ENCODE results near the gene ALOXE3. TPM values are rescaled to one million over a fixed set of nuclear protein-coding genes. Genes with fewer than 3 reads are reported as not detected.
"Not testable (repeated sequence)": the region's sequence is repeated elsewhere in the genome, so short reads cannot be mapped to it uniquely, and the experiment has no call there.

The ALOXE3 gene
- total RNA-seq, 1 donor from 2014 or later = not detected

DNA sequence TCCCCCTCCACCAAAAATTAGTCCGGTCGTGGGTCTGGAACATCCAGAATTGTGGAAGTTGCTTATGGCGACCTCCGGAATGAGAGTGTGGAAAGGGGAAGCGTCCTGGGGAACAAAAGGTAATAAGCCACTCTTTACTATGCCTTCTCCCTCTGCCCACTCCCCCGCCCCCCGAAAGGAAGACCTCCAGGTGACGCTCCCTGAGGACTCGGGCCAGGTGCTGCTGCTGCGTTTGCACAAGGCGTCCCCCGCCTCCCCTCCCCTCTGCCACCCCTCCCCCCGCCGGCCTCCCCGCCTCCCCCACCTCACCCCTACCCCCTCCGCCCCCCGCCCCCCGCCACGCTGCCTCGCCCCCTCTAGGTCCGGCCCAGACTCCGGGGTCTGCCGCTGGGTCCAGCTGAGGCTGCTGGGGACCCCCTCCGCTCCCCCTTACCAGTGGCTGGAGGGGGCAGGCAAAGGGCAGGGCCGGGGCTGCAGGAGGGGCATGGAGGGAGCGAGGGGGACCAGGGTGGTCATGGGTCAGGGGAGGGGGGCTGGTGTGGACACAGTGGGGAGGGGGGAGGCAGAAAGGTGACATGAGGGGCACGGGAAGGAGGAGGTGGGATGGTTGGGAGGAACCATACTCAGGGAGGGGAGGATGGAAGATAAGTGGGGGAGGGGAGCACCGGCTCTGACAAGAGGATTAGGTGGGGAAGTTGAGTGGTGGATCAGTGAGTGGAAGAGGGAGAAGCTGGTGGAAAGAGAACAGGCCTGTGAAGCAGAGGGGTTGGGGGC lies 54.4 kb downstream of the ALOXE3 start:
- intact Hi-C loops (cut with micrococcal nuclease) = no loop called here
- DNase-seq (no peak), ATAC-seq (no peak)

DNA sequence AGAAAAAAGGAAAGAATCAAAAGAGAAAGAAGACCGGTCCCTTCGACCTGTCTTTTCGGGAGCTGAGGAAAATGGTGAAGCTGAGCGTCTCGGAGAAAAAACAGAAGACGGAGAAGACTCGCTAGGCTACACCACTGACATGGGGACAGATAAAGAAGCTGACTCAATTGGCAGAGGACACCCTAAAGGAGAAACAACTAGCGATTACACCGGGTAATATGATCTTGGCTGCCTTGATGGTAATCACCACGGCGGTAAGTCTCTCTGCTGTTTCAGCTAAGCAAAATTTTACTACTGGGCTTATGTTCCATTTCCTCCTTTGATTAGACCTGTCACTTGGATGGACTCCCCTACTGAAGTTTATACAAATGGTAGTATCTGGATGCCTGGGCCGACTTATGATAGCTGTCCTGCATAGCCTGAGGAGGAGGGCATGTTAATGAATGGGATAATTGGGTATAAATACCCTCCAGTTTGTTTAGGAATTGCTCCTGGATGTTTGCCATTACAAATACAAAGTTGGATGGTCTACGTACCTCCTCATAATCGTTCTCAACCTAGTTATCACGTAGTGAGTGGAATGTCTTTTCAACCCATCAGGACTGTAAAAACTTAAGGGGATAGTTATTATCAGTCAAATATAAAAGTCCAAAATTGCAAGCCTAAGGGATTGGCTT lies 55.4 kb downstream of the ALOXE3 start:
- no peak for DNase-seq
- intact Hi-C loops (cut with micrococcal nuclease) = no loop called here
- no peak for ATAC-seq

DNA sequence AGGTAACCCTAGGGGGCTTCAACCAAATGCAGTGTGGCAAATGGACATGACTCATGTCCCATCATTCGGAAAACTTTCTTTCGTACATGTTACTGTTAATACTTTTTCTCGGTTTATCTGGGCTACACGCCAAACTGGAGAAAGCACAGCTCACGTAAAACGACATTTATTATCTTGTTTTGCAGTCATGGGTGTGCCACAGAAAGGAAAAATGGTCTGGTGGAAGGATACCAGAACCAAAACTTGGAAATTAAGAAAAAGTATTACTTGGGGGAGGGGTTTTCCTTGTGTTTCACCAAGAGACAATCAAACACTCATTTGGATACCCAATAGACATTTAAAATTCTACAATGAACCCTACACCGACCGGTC lies 55.9 kb downstream of the ALOXE3 start:
- DNase-seq = no peak
- intact Hi-C loops (cut with micrococcal nuclease) = no loop called here
- ATAC-seq = no peak

DNA sequence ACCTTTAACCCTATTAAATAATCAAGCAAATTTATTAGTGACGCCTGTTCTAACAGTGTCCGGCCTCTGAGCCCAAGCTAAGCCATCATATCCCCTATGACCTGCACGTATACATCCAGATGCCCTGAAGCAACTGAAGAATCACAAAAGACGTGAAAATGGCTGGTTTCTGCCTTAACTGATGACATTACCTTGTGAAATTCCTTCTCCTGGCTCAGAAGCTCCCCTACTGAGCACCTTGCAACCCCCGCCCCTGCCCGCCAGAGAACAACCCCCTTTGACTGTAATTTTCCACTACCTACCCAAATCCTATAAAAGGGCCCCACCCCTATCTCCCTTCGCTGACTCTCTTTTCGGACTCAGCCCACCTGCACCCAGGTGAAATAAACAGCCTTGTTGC lies 56.5 kb downstream of the ALOXE3 start:
- ATAC-seq; DNase-seq; intact Hi-C loops (cut with micrococcal nuclease): not testable (repeated sequence)

DNA sequence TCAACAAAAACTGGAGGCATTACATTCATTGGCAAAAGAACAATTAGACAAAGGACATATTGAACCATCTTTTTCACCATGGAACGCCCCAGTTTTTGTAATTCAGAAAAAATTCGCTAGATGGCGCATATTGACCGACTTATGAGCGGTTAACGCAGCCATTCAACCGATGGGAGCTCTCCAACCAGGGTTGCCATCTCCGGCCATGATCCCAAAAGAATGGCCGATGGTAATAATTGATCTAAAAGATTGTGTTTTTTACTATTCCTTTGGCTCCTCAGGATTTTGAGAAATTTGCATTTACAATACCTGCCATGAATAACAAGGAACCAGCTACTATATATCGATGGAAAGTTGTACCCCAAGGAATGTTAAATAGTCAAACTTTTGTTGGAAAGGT lies 58.0 kb downstream of the ALOXE3 start:
- ATAC-seq (peak; percentile 64), DNase-seq (no peak)
- intact Hi-C loops (cut with micrococcal nuclease) = no loop called here

DNA sequence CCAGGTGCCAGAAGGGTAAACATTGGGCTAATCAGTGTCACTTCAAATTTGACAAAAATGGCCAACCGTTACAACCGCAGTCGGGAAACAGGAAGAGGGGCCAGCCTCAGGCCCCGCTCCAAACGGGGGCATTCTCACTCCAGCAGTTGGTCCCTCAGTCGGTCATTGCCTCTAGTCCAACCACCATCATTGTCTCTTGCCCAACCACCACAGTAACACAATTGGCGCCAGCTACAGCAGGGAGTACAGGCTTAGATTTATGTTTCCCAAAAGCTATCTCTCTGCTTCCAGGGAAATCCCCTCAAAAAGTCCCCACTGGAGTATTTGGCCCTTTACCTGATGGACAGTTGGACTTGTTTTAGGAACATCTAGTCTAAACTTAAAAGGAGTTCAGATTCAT lies 59.2 kb downstream of the ALOXE3 start:
- ATAC-seq (no peak), DNase-seq (no peak)
- intact Hi-C loops (cut with micrococcal nuclease) = loop anchor here (10.0 kb wide), 1 partner anchor 74 kb away; no protein-coding TSS in a partner anchor

DNA sequence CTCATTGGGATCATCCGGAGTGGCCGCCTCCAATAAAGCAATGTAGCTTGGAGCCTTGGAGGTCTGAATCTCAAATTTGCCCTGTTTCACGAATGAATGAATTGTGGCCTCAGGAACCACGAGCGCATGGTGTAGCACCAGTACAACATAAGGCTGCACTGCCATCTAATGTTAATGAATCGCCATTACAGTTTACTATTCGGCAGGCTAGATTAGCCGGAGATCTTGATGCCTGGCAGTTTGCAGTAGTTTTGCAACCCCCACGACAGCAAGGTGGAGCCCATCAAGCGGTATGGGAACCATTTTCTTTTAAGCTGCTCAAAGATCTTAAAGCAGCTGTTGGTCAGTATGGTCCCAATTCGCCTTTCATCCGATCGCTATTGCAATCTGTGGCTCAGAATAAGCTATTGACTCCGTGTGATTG lies 60.6 kb downstream of the ALOXE3 start:
- peak; percentile 84 for ATAC-seq
- intact Hi-C loops (cut with micrococcal nuclease) = loop anchor here (10.0 kb wide), 1 partner anchor 73 kb away; no protein-coding TSS in a partner anchor
- no peak for DNase-seq

DNA sequence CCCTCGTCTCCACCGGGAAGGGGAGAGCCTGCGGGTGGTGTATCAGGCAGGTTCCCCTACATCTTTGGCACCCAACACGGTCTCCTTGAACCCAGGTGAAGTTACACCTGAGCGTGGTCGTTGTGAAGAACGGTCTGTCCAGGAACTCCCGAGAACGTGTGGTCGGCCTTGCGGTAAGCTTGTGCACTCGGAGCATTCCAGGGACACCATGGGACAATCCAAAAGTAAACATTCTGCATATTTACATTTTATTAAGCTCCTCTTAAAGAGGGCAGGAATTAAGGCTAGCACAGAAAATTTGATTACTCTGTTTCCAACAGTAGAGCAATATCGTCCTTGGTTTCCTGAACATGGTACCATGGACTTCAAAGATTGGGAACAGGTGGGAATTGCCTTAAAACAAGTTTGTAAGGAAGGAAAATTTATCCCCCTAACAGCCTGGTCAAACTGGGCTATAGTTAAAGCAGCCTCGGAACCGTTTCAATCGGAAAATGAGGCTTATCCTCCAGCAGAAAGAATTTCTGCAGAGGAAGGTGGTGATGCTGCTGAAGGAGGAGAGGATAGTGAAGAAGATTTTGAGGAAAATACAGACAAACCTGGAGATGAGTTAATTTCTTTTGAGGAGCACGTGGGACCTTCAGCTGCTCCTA lies 61.2 kb downstream of the ALOXE3 start:
- intact Hi-C loops (cut with micrococcal nuclease) = loop anchor here (10.0 kb wide), 1 partner anchor 72 kb away; no protein-coding TSS in a partner anchor
- DNase-seq = no peak
- ATAC-seq = no peak

DNA sequence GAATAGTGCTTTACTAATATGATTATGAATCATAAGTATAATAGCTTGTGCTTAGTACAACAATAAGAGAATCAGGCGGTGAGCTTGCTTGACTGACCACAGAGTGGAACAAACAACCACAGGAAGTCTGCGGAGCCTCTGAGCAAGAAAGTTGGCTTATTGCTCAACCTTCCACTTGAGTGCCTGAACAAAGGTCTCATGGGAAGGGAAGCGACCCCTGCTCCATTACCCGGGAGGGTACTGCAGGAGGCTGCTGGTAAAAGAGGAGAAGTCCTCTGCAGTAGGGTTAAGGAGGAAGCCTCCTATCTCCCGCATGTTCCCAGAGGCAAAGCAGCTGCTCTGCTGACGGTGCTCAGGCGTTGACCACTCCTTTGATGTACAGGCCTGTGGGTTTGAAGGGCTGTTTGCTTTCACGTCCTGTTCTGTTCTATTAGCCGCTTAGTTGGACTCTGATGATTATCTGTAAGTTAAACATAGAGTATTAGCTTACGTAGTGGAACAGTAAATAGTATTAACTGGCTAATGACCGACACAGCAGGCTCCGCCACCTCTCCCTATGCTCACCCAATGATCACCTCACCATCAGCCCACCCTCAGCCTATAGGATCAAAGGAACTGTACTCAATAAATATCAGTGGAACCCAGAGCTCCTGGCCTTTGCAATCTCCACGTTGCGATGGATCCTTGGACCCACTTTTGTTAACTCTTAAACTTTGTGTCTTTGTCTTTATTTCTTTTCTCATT lies 61.9 kb downstream of the ALOXE3 start:
- ATAC-seq (peak; percentile 61), DNase-seq (no peak)

DNA sequence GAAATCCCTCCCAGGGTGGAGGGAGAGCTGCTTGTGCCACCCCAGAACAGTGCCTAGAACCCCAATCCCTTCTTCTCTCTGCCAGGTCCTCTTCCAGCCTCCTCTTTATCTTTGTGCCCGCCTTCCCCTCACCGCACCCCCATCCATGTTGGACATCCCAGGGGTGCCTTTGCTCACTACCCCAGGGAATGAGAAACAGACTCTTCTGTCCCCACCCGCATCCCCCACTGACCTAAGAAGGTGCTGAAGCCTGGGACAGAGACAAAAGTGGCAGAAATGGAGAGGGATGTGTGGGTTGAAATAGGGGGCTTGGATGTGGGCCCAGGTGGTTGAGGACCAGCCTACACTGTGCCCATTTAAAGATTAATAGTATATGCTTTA lies 62.5 kb downstream of the ALOXE3 start:
- no peak for ATAC-seq
- intact Hi-C loops (cut with micrococcal nuclease) = loop anchor here (10.0 kb wide), 1 partner anchor 71 kb away; no protein-coding TSS in a partner anchor
- no peak for DNase-seq

More for the DNA sequence above, 61.9 kb downstream of the ALOXE3 start:
- intact Hi-C loops (cut with micrococcal nuclease) = loop anchor here (10.0 kb wide), 1 partner anchor 72 kb away; no protein-coding TSS in a partner anchor

DNA sequence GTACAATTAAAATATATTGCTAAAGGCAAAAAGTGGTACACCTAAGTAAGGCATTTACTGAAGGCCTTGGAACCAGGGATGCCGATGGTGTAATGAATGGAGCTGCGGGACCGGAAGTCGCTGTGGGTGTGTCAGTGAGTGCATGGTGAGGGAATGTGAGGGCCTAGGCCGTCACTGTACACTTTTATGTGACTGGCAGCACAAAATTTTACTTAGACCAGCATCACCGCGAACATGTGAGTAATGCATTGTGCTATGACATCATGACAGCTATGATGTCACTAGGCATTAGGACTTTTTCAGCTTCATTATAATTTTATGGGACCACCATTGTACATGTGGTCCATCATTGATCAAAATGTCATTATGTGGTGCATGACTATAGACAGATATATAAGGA lies 64.7 kb downstream of the ALOXE3 start:
- intact Hi-C loops (cut with micrococcal nuclease) = loop anchor here (10.0 kb wide), 1 partner anchor 69 kb away; no protein-coding TSS in a partner anchor
- no peak for DNase-seq
- no peak for ATAC-seq

DNA sequence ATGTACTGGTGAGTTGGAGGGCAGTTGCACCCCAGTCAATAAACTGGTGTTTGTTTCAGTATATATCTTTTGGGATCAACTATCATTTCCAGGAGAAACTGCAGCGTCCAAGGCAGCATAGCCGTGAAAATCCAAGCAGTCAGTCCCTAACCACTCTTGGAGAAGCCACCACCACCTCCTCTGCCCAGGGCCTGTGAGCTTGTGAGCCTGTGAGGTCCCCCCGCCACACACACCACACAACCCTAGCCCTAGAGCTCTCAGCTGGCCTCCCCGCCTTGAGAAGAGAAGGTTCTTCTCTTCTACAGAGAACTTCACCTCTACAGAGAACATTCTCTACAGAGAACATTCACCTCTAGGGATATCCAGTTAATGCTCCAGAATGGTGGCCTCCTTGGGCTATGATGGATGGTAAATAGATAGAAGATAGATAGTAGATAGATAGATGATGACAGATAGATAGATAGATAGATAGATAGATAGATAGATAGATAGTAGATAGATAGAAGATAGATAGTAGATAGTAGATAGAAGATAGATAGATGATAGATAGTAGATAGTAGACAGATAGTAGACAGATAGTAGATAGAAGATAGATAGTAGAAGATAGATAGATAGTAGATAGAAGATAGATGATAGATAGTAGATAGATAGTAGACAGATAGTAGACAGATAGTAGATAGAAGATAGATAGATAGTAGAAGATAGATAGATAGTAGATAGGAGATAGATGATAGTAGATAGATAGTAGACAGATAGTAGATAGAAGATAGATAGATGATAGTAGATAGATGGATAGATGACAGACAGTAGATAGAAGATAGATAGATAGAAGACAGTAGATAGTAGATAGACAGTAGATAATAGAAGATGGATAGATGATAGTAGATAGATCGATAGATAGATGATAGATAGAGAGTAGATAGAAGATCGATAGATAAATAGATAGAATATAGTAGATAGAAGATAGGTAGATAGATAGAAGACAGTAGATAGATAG lies 65.8 kb downstream of the ALOXE3 start:
- intact Hi-C loops (cut with micrococcal nuclease) = loop anchor here (10.0 kb wide), 1 partner anchor 68 kb away; no protein-coding TSS in a partner anchor
- no peak for DNase-seq
- ATAC-seq = no peak

DNA sequence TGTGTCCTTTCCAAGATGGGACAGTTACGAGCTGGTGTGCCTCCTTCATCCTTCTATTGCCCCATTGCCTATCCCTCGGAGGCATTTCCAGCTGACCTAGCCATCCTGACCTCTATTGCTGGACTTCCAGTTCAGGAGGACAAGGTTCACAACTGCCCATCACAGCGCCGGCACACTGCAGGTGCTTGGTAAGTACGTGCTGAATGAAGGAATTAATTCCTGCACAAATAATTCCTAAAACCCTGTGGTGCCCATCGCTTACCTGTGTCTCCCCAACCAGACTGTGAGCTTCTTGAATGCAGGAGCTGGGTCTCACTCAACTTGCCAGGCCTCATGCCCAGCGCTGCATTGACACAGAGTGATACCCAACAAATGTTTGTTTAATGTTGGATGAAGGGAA lies 66.5 kb downstream of the ALOXE3 start:
- ATAC-seq (no peak), DNase-seq (no peak)
- intact Hi-C loops (cut with micrococcal nuclease) = loop anchor here (10.0 kb wide), 1 partner anchor 67 kb away; no protein-coding TSS in a partner anchor

DNA sequence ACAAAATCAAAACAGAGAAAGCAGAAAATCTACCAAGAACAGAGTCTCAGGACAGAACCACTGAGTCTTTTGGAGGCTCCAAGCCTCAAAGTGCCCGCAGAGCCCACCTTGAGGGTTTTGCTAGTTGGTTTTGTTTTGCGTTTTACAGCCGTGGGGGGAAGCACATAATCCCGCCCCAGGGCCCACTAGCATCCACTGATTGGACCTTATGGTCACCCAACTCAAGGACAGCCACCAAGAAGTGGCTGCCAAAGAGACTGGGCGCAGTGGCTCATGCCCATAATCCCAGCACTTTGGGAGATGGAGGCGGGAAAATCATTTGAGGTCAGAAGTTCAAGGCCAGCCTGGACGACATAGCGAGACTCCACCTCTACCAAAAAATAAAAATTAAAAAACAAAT lies 69.6 kb downstream of the ALOXE3 start:
- ATAC-seq = no peak
- DNase-seq = no peak
- intact Hi-C loops (cut with micrococcal nuclease) = loop anchor here (10.0 kb wide), 1 partner anchor 134 kb away; the partner anchor contains the start of gene RNF227

DNA sequence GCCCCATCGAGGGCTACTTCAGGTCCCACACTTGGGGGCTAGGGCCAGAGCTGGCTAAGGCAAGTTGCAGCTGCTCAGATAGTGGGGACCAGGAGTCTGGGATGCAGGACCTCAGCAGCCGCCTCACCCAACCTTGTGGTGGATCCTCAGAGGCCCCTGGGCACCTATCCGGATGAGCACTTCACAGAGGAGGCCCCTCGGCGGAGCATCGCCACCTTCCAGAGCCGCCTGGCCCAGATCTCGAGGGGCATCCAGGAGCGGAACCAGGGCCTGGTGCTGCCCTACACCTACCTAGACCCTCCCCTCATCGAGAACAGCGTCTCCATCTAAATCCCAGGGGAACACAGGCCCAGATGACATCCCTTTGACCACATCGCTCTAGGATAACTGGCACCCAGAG lies 70.1 kb downstream of the ALOXE3 start:
- DNase-seq (no peak), ATAC-seq (no peak)
- intact Hi-C loops (cut with micrococcal nuclease) = loop anchor here (10.0 kb wide), 1 partner anchor 133 kb away; the partner anchor contains the start of gene RNF227

DNA sequence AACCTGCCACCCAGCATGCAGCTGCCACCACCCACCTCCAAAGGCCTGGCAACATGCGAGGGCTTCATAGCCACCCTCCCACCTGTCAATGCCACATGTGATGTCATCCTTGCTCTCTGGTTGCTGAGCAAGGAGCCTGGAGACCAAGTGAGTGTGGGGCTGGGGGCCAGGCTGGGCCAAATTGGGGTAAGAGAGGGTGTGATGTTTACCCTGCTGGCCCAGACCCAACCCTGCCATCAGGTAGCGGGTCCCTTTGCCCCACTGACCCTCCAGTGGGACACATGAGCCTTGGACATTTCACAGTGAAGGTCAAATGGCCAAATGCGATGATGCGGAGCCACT lies 70.6 kb downstream of the ALOXE3 start:
- intact Hi-C loops (cut with micrococcal nuclease) = loop anchor here (10.0 kb wide), 1 partner anchor 133 kb away; the partner anchor contains the start of gene RNF227
- DNase-seq (no peak), ATAC-seq (no peak)

DNA sequence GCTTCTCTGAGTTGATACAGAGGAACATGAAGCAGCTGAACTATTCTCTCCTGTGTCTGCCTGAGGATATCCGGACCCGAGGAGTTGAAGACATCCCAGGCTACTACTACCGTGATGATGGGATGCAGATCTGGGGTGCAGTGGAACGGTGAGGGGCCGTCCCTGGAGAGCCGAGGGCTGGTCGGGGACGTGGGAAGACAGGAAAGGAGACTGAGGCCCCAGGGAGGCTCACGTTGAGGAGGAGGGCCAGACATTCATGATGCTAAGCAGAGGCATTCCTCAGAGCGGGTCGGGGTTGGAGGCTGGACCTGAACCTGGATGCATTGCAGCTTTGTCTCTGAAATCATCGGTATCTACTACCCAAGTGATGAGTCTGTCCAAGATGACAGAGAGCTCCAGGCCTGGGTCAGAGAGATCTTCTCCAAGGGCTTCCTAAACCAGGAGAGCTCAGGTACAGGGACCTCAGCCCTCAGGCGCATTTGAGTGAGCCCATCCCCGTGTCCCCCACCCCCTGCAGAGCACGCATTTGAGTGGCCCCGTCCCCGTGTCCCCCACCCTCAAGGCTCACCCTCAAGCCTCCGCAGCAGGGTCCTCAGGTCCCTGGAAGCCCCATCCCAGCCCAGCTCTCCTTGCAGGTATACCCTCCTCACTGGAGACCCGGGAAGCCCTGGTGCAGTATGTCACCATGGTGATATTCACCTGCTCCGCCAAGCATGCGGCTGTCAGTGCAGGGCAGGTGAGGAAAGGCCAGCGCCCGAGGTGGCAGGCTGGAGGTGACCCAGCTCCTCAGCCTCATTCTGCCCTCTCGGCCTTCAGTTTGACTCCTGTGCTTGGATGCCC lies 71.2 kb downstream of the ALOXE3 start:
- DNase-seq (no peak), ATAC-seq (no peak)
- intact Hi-C loops (cut with micrococcal nuclease) = loop anchor here (10.0 kb wide), 1 partner anchor 132 kb away; the partner anchor contains the start of gene RNF227
